ENCODE measurements around the gene C20orf144. TPM values are rescaled to one million over a fixed set of nuclear protein-coding genes. Genes with fewer than 3 reads are reported as not detected.

The C20orf144 gene
- total and polyA plus RNA-seq, 9 of the 15 experiments (the other 6 are each of a cell fraction or from before 2014, with no cell fraction given) = 0.04 to 0.23 (median 0.11) TPM; not detected in 2

DNA sequence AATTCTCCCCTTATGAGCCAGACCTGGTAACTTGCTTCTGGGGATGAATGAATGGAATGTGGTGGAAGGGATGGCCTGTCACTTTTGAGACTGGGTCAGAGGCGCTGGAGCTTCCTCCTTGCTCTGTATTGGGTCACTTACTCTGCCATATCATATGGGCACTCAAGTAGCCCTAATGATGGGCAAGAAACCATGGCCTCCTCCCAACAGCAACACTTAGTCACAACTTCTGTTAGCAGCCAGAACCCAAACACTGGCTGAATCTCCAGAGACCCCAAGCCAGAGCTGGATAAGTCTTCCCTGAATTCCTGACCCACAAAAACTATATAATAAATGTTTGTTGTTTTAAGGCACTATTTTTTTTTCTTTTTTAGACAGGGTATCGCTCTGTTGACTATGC, 18.6 kb downstream of the C20orf144 start (continued):
- no peak for TF ChIP-seq SRSF9 (IDR thresholded peaks at IDR 0.05; ENCODE audit: borderline replicate concordance, low read depth, low read length)
- TF ChIP-seq RB1 (IDR thresholded peaks at IDR 0.05; ENCODE audit: low read depth) = no peak
- TF ChIP-seq POLR2G (IDR thresholded peaks at IDR 0.05; ENCODE audit: low read depth, low read length) = no peak
- TF ChIP-seq BRCA1 (IDR thresholded peaks at IDR 0.05) = no peak
- TF ChIP-seq BRCA1 (CRISPR knock-in tag; IDR thresholded peaks at IDR 0.05) = no peak
- no peak for TF ChIP-seq ZKSCAN1 (IDR thresholded peaks at IDR 0.05; ENCODE audit: low read depth, low read length)

DNA sequence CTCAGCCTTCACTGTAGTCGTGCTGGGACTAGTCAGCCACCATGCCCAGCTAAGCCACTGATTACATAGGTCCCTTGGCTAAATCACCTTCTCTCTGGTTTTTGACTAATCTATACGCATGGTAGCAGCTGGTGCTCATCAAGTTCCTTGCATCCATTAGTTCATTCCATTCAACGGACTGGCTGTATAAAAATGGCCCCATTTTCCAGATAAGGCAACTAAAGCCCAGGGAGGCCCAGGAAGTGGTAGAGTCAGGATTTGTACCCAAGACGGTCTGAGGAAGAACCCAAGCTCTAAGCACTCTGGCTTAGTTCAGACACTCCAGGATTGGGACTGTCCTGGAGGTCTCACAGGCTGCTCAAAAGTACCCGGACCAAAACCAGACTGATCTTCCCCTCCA, 19.2 kb downstream of the C20orf144 start:
- H3K9me3 ChIP-seq (replicated peaks; ENCODE audit: control insufficient read depth, insufficient read depth, low read depth, low read length) = no peaks in the 10 kb centered on the region
- H2AFZ ChIP-seq (ENCODE audit: low read depth, low read length) = no peak overlapping the region
- peak overlapping the region in 1 of 2 experiments; percentile 29; a peak in 1 of 4 replicates for H3K9ac ChIP-seq (ENCODE audit: insufficient read depth in 1 of 2, low read depth in 2 of 2, low read length in 2 of 2)
- H3K27me3 ChIP-seq (ENCODE audit: control insufficient read depth in 2 of 2, insufficient read depth in 2 of 2, low read length in 2 of 2) = no peaks in the 10 kb centered on the region
- WGBS (ENCODE audit: insufficient coverage, low coverage, missing lambda C conversion rate) = 70% methylated on average over 5 of the region's 5 CpGs
- H3K4me1 ChIP-seq (replicated peaks in 1 of 2; ENCODE audit: control insufficient read depth in 2 of 2, insufficient read depth in 2 of 2, low read length in 2 of 2) = peaks cover 9 to 46% of the 10 kb centered on the region in 2 experiments
- CTCF ChIA-PET (ENCODE audit: low intra/inter-chr PET ratio) = no interaction called here
- no peak overlapping the region for H3K4me3 ChIP-seq
- no TSS peak for BruUV-seq (replicated peaks)
- POLR2A ChIA-PET = interaction anchor here (0.6 to 2.2 kb wide), 6 partner anchors 8 to 1033 kb away, joined by 3 to 11 read pairs (median 6); partner anchors contain the start of genes ACTL10 and ZNF341
- H3K79me2 ChIP-seq (ENCODE audit: control insufficient read depth, insufficient read depth, low read length) = peaks cover 35% of the 10 kb centered on the region
- H3K36me3 ChIP-seq (ENCODE audit: control insufficient read depth, insufficient read depth, low read length) = peaks cover 52% of the 10 kb centered on the region; the same call in 2 of the 3 replicates
- no peak overlapping the region for H3K27ac ChIP-seq (ENCODE audit: extremely low read depth, low read depth, low read length)
- H3K9me1 ChIP-seq (ENCODE audit: control insufficient read depth, insufficient read depth, low read length) = no peaks in the 10 kb centered on the region
- no peak for FAIRE-seq
- in situ Hi-C loops (cut with MboI) (no loop called here), intact Hi-C loops (cut with micrococcal nuclease) (no loop called here)
- DNase-seq (ENCODE audit: extremely low read depth in 1 of 4, low spot score in 3 of 4) = no peak
- TF ChIP-seq RBM25 (IDR thresholded peaks at IDR 0.05; ENCODE audit: low read depth, low read length, severe bottlenecking) = peak; percentile 59
- no peak for TF ChIP-seq MEIS2 (IDR thresholded peaks at IDR 0.05; ENCODE audit: partially characterized antibody)
- peaks cover 28% of the 10 kb centered on the region; the same call in 1 of the 2 replicates for H4K20me1 ChIP-seq (replicated peaks; ENCODE audit: control insufficient read depth, insufficient read depth, low read length)
- H3K4me2 ChIP-seq (ENCODE audit: insufficient read depth, low read length) = no peak overlapping the region
- ATAC-seq = no peak

Data from K562 (cell line).